ENCODE measurements around the gene OR10D3.

- TF ChIP-seq, protein P1, sequence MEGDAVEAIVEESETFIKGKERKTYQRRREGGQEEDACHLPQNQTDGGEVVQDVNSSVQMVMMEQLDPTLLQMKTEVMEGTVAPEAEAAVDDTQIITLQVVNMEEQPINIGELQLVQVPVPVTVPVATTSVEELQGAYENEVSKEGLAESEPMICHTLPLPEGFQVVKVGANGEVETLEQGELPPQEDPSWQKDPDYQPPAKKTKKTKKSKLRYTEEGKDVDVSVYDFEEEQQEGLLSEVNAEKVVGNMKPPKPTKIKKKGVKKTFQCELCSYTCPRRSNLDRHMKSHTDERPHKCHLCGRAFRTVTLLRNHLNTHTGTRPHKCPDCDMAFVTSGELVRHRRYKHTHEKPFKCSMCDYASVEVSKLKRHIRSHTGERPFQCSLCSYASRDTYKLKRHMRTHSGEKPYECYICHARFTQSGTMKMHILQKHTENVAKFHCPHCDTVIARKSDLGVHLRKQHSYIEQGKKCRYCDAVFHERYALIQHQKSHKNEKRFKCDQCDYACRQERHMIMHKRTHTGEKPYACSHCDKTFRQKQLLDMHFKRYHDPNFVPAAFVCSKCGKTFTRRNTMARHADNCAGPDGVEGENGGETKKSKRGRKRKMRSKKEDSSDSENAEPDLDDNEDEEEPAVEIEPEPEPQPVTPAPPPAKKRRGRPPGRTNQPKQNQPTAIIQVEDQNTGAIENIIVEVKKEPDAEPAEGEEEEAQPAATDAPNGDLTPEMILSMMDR (IDR thresholded peaks at IDR 0.05): no peak
- TF ChIP-seq POLR2A (IDR thresholded peaks at IDR 0.05): no peak
These were observed 42.3 kb downstream of the OR10D3 start for GRCh38 chr11:124225471-124225870.

Measured in tibial nerve (tissue), 3 donors.